Measurements from ENCODE around the gene BNIP3.

Gene BNIP3

GRCh38 chr10:131998050-131998844 is 16.5 kb upstream of the BNIP3 start:
- H3K4me2 ChIP-seq (ENCODE audit: low read length) = peak overlapping the region; percentile 29
- H2BK120ac ChIP-seq (ENCODE audit: insufficient read depth, low read length, poor library complexity) = peak overlapping the region; percentile 77
- H3K79me2 ChIP-seq (ENCODE audit: control insufficient read depth, insufficient read depth, low read length, poor library complexity) = no peaks in the 10 kb centered on the region
- H2BK12ac ChIP-seq (ENCODE audit: low read length) = peak overlapping the region; percentile 87
- H4K8ac ChIP-seq (ENCODE audit: low read depth, low read length) = peak overlapping the region; percentile 55
- peak overlapping the region; percentile 54 for H3K27ac ChIP-seq (ENCODE audit: low read depth, low read length)
- no peak for DNase-seq
- no peak overlapping the region for H4K12ac ChIP-seq (ENCODE audit: low read depth, low read length)
- peaks cover 19 to 20% of the 10 kb centered on the region in 2 experiments for H3K4me1 ChIP-seq (ENCODE audit: control insufficient read depth in 1 of 2, insufficient read depth in 2 of 2, low read length in 2 of 2)
- WGBS (ENCODE audit: extremely low coverage, insufficient coverage, insufficient read length) = no CpG with 5 or more reads among the region's 15 CpGs
- peak overlapping the region; percentile 43 for H3K4ac ChIP-seq (ENCODE audit: low read depth, low read length)
- H3K18ac ChIP-seq (ENCODE audit: low read length) = peak overlapping the region; percentile 79
- H3K79me1 ChIP-seq (ENCODE audit: low read length) = peaks cover 21% of the 10 kb centered on the region
- H3K36me3 ChIP-seq (ENCODE audit: control insufficient read depth in 1 of 2, insufficient read depth in 2 of 2, low read length in 2 of 2) = no peaks in the 10 kb centered on the region
- no peak overlapping the region for H2AK5ac ChIP-seq (ENCODE audit: low read length)
- peak overlapping the region; percentile 58 for H3K14ac ChIP-seq (ENCODE audit: low read length)
- H3K23ac ChIP-seq (ENCODE audit: low read length) = no peak overlapping the region
- H3K9me3 ChIP-seq (ENCODE audit: insufficient read depth, low read depth, low read length) = peaks cover 4% of the 10 kb centered on the region
- peak overlapping the region; percentile 66 for H2AFZ ChIP-seq (ENCODE audit: insufficient read depth, low read length, poor library complexity)
- H3K9ac ChIP-seq (ENCODE audit: low read length) = no peak overlapping the region
- H4K91ac ChIP-seq (ENCODE audit: low read depth, low read length) = peak overlapping the region; percentile 47
- no peaks in the 10 kb centered on the region for H3K27me3 ChIP-seq (ENCODE audit: insufficient read depth, low read length)
- no peak overlapping the region for H3K4me3 ChIP-seq (ENCODE audit: low read depth, low read length)
- H2BK5ac ChIP-seq (ENCODE audit: low read depth, low read length, poor library complexity) = peak overlapping the region; percentile 67

- DNase-seq = peak; percentile 86 to 93
- Histone ChIP-seq H3K79me2 (ENCODE audit: control insufficient read depth, insufficient read depth, low read length, poor library complexity) (no peaks in the 10 kb centered on the region), H2AFZ (ENCODE audit: insufficient read depth, low read length, poor library complexity) (no peak overlapping the region), H4K8ac (ENCODE audit: low read depth, low read length) (no peak overlapping the region), H2BK12ac (ENCODE audit: low read length) (peak overlapping the region; percentile 4), H4K91ac (ENCODE audit: low read depth, low read length) (peak overlapping the region; percentile 49), H3K27me3 (ENCODE audit: insufficient read depth, low read length) (no peaks in the 10 kb centered on the region), H3K4ac (ENCODE audit: low read depth, low read length) (no peak overlapping the region), H3K4me3 (ENCODE audit: low read depth, low read length) (no peak overlapping the region), H3K18ac (ENCODE audit: low read length) (no peak overlapping the region), H3K4me1 (ENCODE audit: control insufficient read depth in 1 of 2, insufficient read depth in 2 of 2, low read length in 2 of 2) (peaks cover 19 to 20% of the 10 kb centered on the region in 2 experiments), H3K36me3 (ENCODE audit: control insufficient read depth in 1 of 2, insufficient read depth in 2 of 2, low read length in 2 of 2) (no peaks in the 10 kb centered on the region), H2AK5ac (ENCODE audit: low read length) (no peak overlapping the region), H3K9ac (ENCODE audit: low read length) (no peak overlapping the region), H3K9me3 (ENCODE audit: insufficient read depth, low read depth, low read length) (peaks cover 4% of the 10 kb centered on the region), H4K12ac (ENCODE audit: low read depth, low read length) (no peak overlapping the region), H3K14ac (ENCODE audit: low read length) (no peak overlapping the region), H3K4me2 (ENCODE audit: low read length) (peak overlapping the region; percentile 29), H3K23ac (ENCODE audit: low read length) (no peak overlapping the region), H2BK120ac (ENCODE audit: insufficient read depth, low read length, poor library complexity) (peak overlapping the region; percentile 26), H3K79me1 (ENCODE audit: low read length) (peaks cover 21% of the 10 kb centered on the region), H3K27ac (ENCODE audit: low read depth, low read length) (peak overlapping the region; percentile 66), H2BK5ac (ENCODE audit: low read depth, low read length, poor library complexity) (peak overlapping the region; percentile 41)
- no CpG with 5 or more reads among the region's 13 CpGs for WGBS (ENCODE audit: extremely low coverage, insufficient coverage, insufficient read length)
These were observed 15.8 kb upstream of the BNIP3 start for GRCh38 chr10:131997366-131998049.

- DNase-seq = no peak
- H3K14ac ChIP-seq (ENCODE audit: low read length) = peak overlapping the region; percentile 33
- H3K18ac ChIP-seq (ENCODE audit: low read length) = no peak overlapping the region
- H3K4me3 ChIP-seq (ENCODE audit: low read depth, low read length) = no peak overlapping the region
- H3K27me3 ChIP-seq (ENCODE audit: insufficient read depth, low read length) = no peaks in the 10 kb centered on the region
- H3K4ac ChIP-seq (ENCODE audit: low read depth, low read length) = no peak overlapping the region
- H3K4me1 ChIP-seq (ENCODE audit: control insufficient read depth in 1 of 2, insufficient read depth in 2 of 2, low read length in 2 of 2) = peaks cover 19 to 20% of the 10 kb centered on the region in 2 experiments
- H3K4me2 ChIP-seq (ENCODE audit: low read length) = no peak overlapping the region
- H3K9ac ChIP-seq (ENCODE audit: low read length) = no peak overlapping the region
- no peak overlapping the region for H2AFZ ChIP-seq (ENCODE audit: insufficient read depth, low read length, poor library complexity)
- H3K79me2 ChIP-seq (ENCODE audit: control insufficient read depth, insufficient read depth, low read length, poor library complexity) = no peaks in the 10 kb centered on the region
- H3K79me1 ChIP-seq (ENCODE audit: low read length) = peaks cover 21% of the 10 kb centered on the region
- peak overlapping the region; percentile 4 for H2BK12ac ChIP-seq (ENCODE audit: low read length)
- H2BK5ac ChIP-seq (ENCODE audit: low read depth, low read length, poor library complexity) = peak overlapping the region; percentile 41
- H4K8ac ChIP-seq (ENCODE audit: low read depth, low read length) = peak overlapping the region; percentile 33
- peaks cover 4% of the 10 kb centered on the region for H3K9me3 ChIP-seq (ENCODE audit: insufficient read depth, low read depth, low read length)
- H3K23ac ChIP-seq (ENCODE audit: low read length) = no peak overlapping the region
- H4K91ac ChIP-seq (ENCODE audit: low read depth, low read length) = peak overlapping the region; percentile 49
- peak overlapping the region; percentile 3 for H3K27ac ChIP-seq (ENCODE audit: low read depth, low read length)
- H2BK120ac ChIP-seq (ENCODE audit: insufficient read depth, low read length, poor library complexity) = peak overlapping the region; percentile 26
- H3K36me3 ChIP-seq (ENCODE audit: control insufficient read depth in 1 of 2, insufficient read depth in 2 of 2, low read length in 2 of 2) = no peaks in the 10 kb centered on the region
- H4K12ac ChIP-seq (ENCODE audit: low read depth, low read length) = no peak overlapping the region
- H2AK5ac ChIP-seq (ENCODE audit: low read length) = no peak overlapping the region
- no CpG with 5 or more reads among the region's 16 CpGs for WGBS (ENCODE audit: extremely low coverage, insufficient coverage, insufficient read length)
These were observed 15.0 kb upstream of the BNIP3 start for GRCh38 chr10:131996466-131997365.

- Histone ChIP-seq H3K27me3 (ENCODE audit: insufficient read depth, low read length) (no peaks in the 10 kb centered on the region), H3K36me3 (ENCODE audit: control insufficient read depth in 1 of 2, insufficient read depth in 2 of 2, low read length in 2 of 2) (no peaks in the 10 kb centered on the region), H2BK5ac (ENCODE audit: low read depth, low read length, poor library complexity) (no peak overlapping the region), H2BK120ac (ENCODE audit: insufficient read depth, low read length, poor library complexity) (no peak overlapping the region), H2BK12ac (ENCODE audit: low read length) (no peak overlapping the region), H3K79me1 (ENCODE audit: low read length) (peaks cover 21% of the 10 kb centered on the region), H4K12ac (ENCODE audit: low read depth, low read length) (no peak overlapping the region), H3K9ac (ENCODE audit: low read length) (no peak overlapping the region), H2AFZ (ENCODE audit: insufficient read depth, low read length, poor library complexity) (no peak overlapping the region), H3K14ac (ENCODE audit: low read length) (no peak overlapping the region), H4K8ac (ENCODE audit: low read depth, low read length) (no peak overlapping the region), H2AK5ac (ENCODE audit: low read length) (no peak overlapping the region), H3K4me2 (ENCODE audit: low read length) (no peak overlapping the region), H3K23ac (ENCODE audit: low read length) (no peak overlapping the region), H3K79me2 (ENCODE audit: control insufficient read depth, insufficient read depth, low read length, poor library complexity) (no peaks in the 10 kb centered on the region), H3K9me3 (ENCODE audit: insufficient read depth, low read depth, low read length) (peaks cover 4% of the 10 kb centered on the region), H3K27ac (ENCODE audit: low read depth, low read length) (no peak overlapping the region), H3K18ac (ENCODE audit: low read length) (no peak overlapping the region), H3K4ac (ENCODE audit: low read depth, low read length) (no peak overlapping the region), H4K91ac (ENCODE audit: low read depth, low read length) (no peak overlapping the region), H3K4me3 (ENCODE audit: low read depth, low read length) (no peak overlapping the region), H3K4me1 (ENCODE audit: control insufficient read depth in 1 of 2, insufficient read depth in 2 of 2, low read length in 2 of 2) (peaks cover 19 to 20% of the 10 kb centered on the region in 2 experiments)
- WGBS (ENCODE audit: extremely low coverage, insufficient coverage, insufficient read length) = no CpG with 5 or more reads among the region's 3 CpGs
- no peak for DNase-seq
These were observed 12.7 kb upstream of the BNIP3 start for GRCh38 chr10:131994435-131994834.
